Osteoblast (primary cell): ENCODE results near the gene PLB1. TPM values are rescaled to one million over a fixed set of nuclear protein-coding genes. Genes with fewer than 3 reads are reported as not detected.

Experiments
- DNase-seq: peaks from one replicate; pipeline ENCODE4 v3.0.0; 2011; ENCODE audit warnings: low spot score, mixed read lengths; ENCODE audit not compliant: insufficient read length; ENCODE audit errors: missing footprints
- H2AFZ ChIP-seq: 2 replicates; pipeline ENCODE4 v1.6.0; 2011; ENCODE audit warnings: mild to moderate bottlenecking, low read length
- H3K27ac ChIP-seq: 2 replicates; pipeline ENCODE4 v1.5.1; 2011; ENCODE audit warnings: mild to moderate bottlenecking, low read depth, low read length, moderate library complexity
- H3K27me3 ChIP-seq: 2 replicates; pipeline ENCODE4 v1.6.0; 2012; ENCODE audit warnings: mild to moderate bottlenecking, control low read depth, inconsistent platforms, low read length, moderate library complexity; ENCODE audit not compliant: insufficient read depth
- H3K36me3 ChIP-seq: 2 replicates; pipeline ENCODE4 v1.5.1; 2011; ENCODE audit warnings: mild to moderate bottlenecking, low read length, control low read depth, moderate library complexity; ENCODE audit not compliant: insufficient read depth
- H3K4me1 ChIP-seq: 2 replicates; pipeline ENCODE4 v1.5.1; 2011; ENCODE audit warnings: mild to moderate bottlenecking, low read length, control low read depth, moderate library complexity; ENCODE audit not compliant: insufficient read depth
- H3K4me2 ChIP-seq: 2 replicates; pipeline ENCODE4 v1.6.0; 2011; ENCODE audit warnings: mild to moderate bottlenecking, low read length; ENCODE audit not compliant: insufficient read depth
- H3K4me3 ChIP-seq: fragments of 200-600 bp; sonication (generic); 3 replicates; pipeline ENCODE4 v1.5.1; 2012; ENCODE audit warnings: mild to moderate bottlenecking, low read length, inconsistent platforms; ENCODE audit not compliant: insufficient read depth
- H3K79me2 ChIP-seq: 2 replicates; pipeline ENCODE4 v1.6.0; 2012; ENCODE audit warnings: mild to moderate bottlenecking, low read length, control low read depth, inconsistent platforms; ENCODE audit not compliant: insufficient read depth
- H3K9me3 ChIP-seq: 2 replicates; pipeline ENCODE4 v1.5.1; 2011; ENCODE audit warnings: low read depth, low read length, control low read depth
- H4K20me1 ChIP-seq: 2 replicates; pipeline ENCODE4 v1.6.0; 2012; ENCODE audit warnings: mild to moderate bottlenecking, low read length, control low read depth; ENCODE audit not compliant: insufficient read depth
- total RNA-seq: library from RNA; depleted of rRNA; stranded (reverse); fragments of >200 nt; gene quantifications from 2 replicates; pipeline ENCODE4 v1.2.3, GENCODE V29; 2012
- TF ChIP-seq, protein P1 (sequence below): IDR thresholded peaks from 2 replicates; pipeline ENCODE4 v1.5.1; 2011; ENCODE audit warnings: mild to moderate bottlenecking, low read depth, low read length, moderate library complexity; ENCODE audit errors: extremely low read depth

PLB1 gene
- total RNA-seq, 1 donor = 0.36 TPM

DNA sequence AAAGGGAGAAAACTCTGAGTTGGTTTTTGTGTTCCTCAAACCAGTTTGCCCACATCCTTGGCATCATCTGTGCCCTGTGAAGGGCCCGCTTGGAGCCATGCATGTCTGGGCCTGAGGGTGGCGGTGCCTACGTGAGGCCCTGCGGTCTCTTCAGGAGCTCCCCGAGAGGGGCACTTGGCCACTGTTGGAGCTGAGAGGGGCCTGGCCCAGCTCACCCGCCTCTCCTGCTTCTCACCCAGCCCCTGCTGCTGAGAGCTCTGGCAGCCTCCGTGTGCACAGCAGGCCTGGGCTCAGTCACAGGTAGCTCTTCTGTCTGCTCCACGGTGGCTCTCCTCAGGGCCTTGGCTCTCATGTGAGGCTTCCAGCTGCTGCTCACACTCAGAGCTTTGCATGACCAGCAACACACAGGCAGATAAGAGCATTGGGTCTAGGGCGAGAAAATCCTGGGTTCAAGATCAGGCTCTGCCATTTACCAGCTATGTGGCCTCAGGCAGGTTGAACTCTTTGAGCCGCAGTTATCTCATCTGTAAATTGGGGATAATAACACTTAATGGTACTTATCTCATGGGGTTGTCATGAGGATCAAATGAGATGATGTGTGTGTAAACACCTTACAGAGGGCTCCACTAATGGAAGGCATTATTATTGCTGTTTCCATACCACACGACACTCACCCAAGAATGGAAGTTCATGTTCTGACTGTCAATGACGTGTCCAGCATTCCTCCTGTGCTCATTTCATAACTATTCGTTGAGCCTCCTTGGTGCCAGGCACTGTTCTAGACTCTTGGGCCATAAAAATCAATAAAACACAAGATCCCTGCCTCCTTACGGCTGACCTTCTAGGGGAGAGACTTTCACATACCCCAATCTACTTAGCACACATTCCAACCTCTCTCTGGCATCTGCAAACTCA lies 41.6 kb upstream of the PLB1 start:
- H3K9me3 ChIP-seq = no peaks in the 10 kb centered on the region

DNA sequence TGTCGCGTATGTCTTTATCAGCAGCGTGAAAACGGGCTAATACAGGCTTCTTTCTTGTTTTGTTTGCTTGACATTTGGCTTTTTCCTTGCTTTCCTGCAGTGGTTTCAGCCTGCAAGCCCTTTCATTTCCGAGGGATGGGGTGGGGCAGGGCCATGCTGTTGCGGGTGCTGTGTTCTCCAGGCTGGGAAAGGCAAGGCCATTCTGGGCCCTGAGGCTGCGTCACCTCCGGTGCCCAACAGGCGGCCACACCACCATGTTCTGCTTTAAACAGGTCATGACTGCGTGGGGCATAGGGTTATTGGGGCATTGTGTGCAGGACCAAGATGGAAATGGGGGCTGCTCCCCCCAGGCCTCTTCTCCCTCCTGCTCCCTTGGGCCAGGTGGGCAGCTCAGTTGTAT lies 38.6 kb upstream of the PLB1 start:
- TF ChIP-seq, protein P1, sequence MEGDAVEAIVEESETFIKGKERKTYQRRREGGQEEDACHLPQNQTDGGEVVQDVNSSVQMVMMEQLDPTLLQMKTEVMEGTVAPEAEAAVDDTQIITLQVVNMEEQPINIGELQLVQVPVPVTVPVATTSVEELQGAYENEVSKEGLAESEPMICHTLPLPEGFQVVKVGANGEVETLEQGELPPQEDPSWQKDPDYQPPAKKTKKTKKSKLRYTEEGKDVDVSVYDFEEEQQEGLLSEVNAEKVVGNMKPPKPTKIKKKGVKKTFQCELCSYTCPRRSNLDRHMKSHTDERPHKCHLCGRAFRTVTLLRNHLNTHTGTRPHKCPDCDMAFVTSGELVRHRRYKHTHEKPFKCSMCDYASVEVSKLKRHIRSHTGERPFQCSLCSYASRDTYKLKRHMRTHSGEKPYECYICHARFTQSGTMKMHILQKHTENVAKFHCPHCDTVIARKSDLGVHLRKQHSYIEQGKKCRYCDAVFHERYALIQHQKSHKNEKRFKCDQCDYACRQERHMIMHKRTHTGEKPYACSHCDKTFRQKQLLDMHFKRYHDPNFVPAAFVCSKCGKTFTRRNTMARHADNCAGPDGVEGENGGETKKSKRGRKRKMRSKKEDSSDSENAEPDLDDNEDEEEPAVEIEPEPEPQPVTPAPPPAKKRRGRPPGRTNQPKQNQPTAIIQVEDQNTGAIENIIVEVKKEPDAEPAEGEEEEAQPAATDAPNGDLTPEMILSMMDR = no peak
- H3K4me1 ChIP-seq = no peaks in the 10 kb centered on the region
- no peaks in the 10 kb centered on the region for H3K9me3 ChIP-seq
- H3K27ac ChIP-seq = no peak overlapping the region
- H3K79me2 ChIP-seq = no peaks in the 10 kb centered on the region
- no peaks in the 10 kb centered on the region for H4K20me1 ChIP-seq
- no peak overlapping the region for H3K4me3 ChIP-seq
- H3K4me2 ChIP-seq = no peak overlapping the region
- DNase-seq = peak; percentile 3
- H2AFZ ChIP-seq = no peak overlapping the region
- no peaks in the 10 kb centered on the region for H3K27me3 ChIP-seq
- H3K36me3 ChIP-seq = no peaks in the 10 kb centered on the region

More for the DNA sequence above, 41.6 kb upstream of the PLB1 start:
- no peaks in the 10 kb centered on the region for H4K20me1 ChIP-seq
- DNase-seq = peak; percentile 62
- H3K27ac ChIP-seq = no peak overlapping the region
- H2AFZ ChIP-seq = no peak overlapping the region
- H3K4me3 ChIP-seq = no peak overlapping the region
- H3K36me3 ChIP-seq = no peaks in the 10 kb centered on the region
- H3K4me1 ChIP-seq = peaks cover 10% of the 10 kb centered on the region
- no peaks in the 10 kb centered on the region for H3K27me3 ChIP-seq
- H3K79me2 ChIP-seq = no peaks in the 10 kb centered on the region
- no peak overlapping the region for H3K4me2 ChIP-seq
- TF ChIP-seq, protein P1 = no peak

DNA sequence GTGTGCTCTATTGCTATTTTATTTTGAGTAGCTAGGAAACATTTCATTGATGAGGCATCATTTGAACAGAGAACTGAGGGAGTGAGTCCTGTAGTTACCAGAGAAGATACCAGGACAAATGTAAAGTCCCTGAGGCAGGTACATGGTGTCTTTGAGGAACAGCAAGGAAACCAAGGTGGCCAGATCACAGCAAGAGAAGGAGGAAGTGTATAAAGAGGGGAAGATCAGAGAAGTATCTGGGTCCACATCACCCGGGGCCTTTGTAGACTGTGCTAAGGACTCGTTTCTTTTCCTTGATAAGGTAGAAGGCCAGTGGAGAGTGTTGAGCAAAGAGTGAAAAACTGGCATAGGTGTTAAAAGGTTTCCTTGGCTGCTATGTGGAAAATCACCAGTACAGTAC lies 34.8 kb upstream of the PLB1 start:
- H3K79me2 ChIP-seq = no peaks in the 10 kb centered on the region
- H3K9me3 ChIP-seq = no peaks in the 10 kb centered on the region
- no peaks in the 10 kb centered on the region for H3K36me3 ChIP-seq
- H2AFZ ChIP-seq = no peak overlapping the region
- no peaks in the 10 kb centered on the region for H4K20me1 ChIP-seq
- TF ChIP-seq, protein P1 = no peak
- H3K4me2 ChIP-seq = no peak overlapping the region
- no peak overlapping the region for H3K27ac ChIP-seq
- H3K27me3 ChIP-seq = no peaks in the 10 kb centered on the region
- no peak for DNase-seq
- no peak overlapping the region for H3K4me3 ChIP-seq
- H3K4me1 ChIP-seq = peaks cover 4% of the 10 kb centered on the region

DNA sequence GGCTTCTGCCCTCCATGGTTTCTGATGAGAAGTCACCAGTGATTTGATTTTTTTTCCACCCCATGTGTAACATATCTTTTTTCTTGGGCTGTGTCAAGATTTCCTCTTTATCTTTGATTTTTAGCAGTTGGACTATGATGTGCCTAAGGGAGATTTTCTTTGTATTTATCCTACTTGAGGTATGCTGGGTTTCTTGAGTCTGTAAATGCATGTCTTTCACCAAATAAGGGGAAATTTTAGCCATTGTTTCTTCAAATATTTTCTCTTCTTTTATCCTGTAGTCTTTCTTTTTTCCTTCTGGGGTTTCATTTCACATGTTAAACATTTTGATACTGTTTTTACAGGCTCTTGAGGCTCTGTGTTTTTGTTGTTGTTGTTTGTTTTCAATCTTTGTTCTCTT lies 33.7 kb upstream of the PLB1 start:
- DNase-seq = no peak
- Histone ChIP-seq H3K36me3 (no peaks in the 10 kb centered on the region), H3K4me1 (peaks cover 4% of the 10 kb centered on the region), H2AFZ (no peak overlapping the region), H3K9me3 (no peaks in the 10 kb centered on the region), H3K4me2 (no peak overlapping the region), H3K79me2 (no peaks in the 10 kb centered on the region), H3K4me3 (no peak overlapping the region), H4K20me1 (no peaks in the 10 kb centered on the region), H3K27me3 (no peaks in the 10 kb centered on the region), H3K27ac (no peak overlapping the region)
- TF ChIP-seq, protein P1 = no peak
